ENCODE results near the gene NDUFS7. TPM values are rescaled to one million over a fixed set of nuclear protein-coding genes. Genes with fewer than 3 reads are reported as not detected.
A peak's percentile ranks its signal among the peaks of the same experiment; 100 is the strongest.

Gene NDUFS7
- total RNA-seq, 1 experiment from 2014 or later, result 123 TPM

- in situ Hi-C loops (cut with HindIII; ENCODE audit: low sequenced_read_pairs), result no loop called here
These were observed 20.1 kb upstream of the NDUFS7 start for GRCh38 chr19:1363599-1363998.

GRCh38 chr19:1364070-1364704 lies 19.5 kb upstream of the NDUFS7 start:
- DNase-seq (ENCODE audit: low spot score), result no peak
- in situ Hi-C loops (cut with HindIII; ENCODE audit: low sequenced_read_pairs), result no loop called here

More at GRCh38 chr19:1363599-1363998, 20.1 kb upstream of the NDUFS7 start:
- no peak for DNase-seq (ENCODE audit: low spot score)

GRCh38 chr19:1365319-1366269 lies 18.1 kb upstream of the NDUFS7 start:
- in situ Hi-C loops (cut with HindIII; ENCODE audit: low sequenced_read_pairs), result no loop called here
- DNase-seq (ENCODE audit: low spot score), result no peak

DNA sequence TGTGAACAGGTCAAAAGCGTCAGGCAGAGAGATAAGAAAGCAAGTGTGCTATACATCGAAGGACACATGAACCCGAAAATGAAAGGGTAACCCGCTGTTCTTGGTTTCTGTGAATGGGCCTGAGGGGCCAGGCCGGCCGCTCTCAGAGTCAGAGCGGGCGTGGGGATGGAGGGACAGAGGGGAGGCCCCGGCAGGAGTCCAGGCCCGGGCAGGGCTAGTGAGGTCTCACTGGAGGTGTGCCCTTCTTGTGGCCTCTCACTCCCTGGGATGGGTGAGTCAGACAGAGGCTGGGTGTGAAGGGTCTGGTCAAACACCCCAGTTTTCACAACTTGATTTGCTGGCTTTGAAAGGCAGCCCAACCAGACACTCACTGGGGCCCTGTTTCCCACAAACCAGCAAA lies 17.4 kb upstream of the NDUFS7 start:
- DNase-seq (ENCODE audit: low spot score), result no peak
- in situ Hi-C loops (cut with HindIII; ENCODE audit: low sequenced_read_pairs), result no loop called here

- in situ Hi-C loops (cut with HindIII; ENCODE audit: low sequenced_read_pairs), result no loop called here
- no peak for DNase-seq (ENCODE audit: low spot score)
These were observed 16.5 kb upstream of the NDUFS7 start for GRCh38 chr19:1366899-1367870.

- no peak for DNase-seq (ENCODE audit: low spot score)
- in situ Hi-C loops (cut with HindIII; ENCODE audit: low sequenced_read_pairs), result no loop called here
These were observed 14.4 kb upstream of the NDUFS7 start for GRCh38 chr19:1369214-1369805.

DNA sequence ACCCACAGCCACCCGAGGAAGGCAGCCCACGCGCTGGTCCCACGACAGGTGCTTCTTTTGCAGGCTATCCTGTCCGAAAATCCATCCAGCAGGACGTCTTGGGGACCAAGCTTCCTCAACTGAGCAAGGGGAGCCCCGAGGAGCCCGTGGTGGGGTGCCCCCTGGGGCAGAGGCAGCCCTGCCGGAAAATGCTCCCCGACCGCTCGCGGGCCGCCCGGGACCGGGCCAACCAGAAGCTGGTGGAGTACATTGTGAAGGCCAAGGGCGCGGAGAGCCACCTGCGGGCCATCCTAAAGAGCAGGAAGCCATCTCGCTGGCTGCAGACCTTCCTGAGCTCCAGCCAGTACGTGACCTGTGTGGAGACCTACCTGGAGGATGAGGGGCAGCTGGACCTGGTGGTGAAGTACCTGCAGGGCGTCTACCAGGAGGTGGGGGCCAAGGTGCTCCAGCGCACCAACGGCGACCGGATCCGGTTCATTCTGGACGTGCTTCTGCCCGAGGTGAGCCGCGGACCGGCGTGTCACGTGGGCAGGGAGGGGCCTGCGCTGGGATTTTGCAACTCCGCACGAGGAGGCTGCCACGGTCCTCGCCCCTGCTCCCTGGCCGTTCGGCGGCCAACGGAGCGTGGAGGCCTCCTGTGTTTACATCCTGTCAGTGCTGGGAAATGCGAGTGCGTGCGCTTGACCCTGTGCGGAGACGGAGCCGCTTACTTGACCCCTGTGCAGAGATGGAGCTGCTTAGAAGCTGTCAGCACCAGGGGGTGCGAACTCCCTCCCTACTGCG lies 12.9 kb upstream of the NDUFS7 start:
- no peak for DNase-seq (ENCODE audit: low spot score)
- in situ Hi-C loops (cut with HindIII; ENCODE audit: low sequenced_read_pairs), result loop anchor here (10.0 kb wide), 1 partner anchor 86 kb away; the partner anchor contains the start of gene EFNA2

- in situ Hi-C loops (cut with HindIII; ENCODE audit: low sequenced_read_pairs), result loop anchor here (10.0 kb wide), 1 partner anchor 88 kb away; the partner anchor contains the start of gene EFNA2
- no peak for DNase-seq (ENCODE audit: low spot score)
These were observed 10.6 kb upstream of the NDUFS7 start for GRCh38 chr19:1373042-1373533.

- in situ Hi-C loops (cut with HindIII; ENCODE audit: low sequenced_read_pairs), result loop anchor here (10.0 kb wide), 1 partner anchor 89 kb away; the partner anchor contains the start of gene EFNA2
- peak; percentile 59 for DNase-seq (ENCODE audit: low spot score)
These were observed 10.0 kb upstream of the NDUFS7 start for GRCh38 chr19:1373534-1374249.

DNA sequence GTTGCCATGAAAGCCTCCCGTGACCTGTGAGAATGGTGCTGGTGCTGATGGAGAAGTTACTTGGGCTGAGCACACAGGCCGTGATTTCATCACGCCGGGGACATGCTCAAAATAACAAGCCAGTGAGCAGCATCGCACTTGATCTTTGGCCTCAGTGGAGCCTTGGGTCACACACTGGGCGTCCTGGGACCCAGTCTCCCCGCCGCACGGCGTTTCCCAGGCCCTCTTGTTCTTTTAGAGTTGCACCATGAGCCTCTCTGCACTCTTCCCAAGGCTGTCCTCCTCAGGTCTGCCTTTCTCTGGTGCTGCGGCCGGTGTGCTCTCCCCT lies 9.5 kb upstream of the NDUFS7 start:
- DNase-seq (ENCODE audit: low spot score), result no peak
- in situ Hi-C loops (cut with HindIII; ENCODE audit: low sequenced_read_pairs), result loop anchor here (10.0 kb wide), 1 partner anchor 89 kb away; the partner anchor contains the start of gene EFNA2

DNA sequence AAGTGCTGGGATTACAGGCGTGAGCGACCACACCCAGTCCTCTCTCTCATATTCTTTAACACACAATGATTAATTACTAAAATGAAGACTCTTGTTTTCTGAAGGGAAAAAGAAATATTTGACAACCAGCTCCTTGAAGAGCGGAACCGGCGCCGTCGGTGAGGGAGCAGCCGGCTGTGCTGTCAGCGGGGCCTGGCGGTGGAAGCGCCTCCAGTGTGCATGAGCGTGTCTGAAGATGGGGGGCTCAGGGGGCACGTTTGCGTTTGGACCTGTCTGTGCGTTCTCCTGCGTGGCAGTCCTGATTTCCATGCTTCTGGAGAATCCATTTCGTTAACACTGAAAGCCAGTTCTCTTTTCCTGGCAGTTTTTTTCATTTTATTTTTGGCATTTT lies 7.3 kb upstream of the NDUFS7 start:
- no peak for DNase-seq (ENCODE audit: low spot score)
- in situ Hi-C loops (cut with HindIII; ENCODE audit: low sequenced_read_pairs), result loop anchor here (10.0 kb wide), 1 partner anchor 92 kb away; the partner anchor contains the start of gene EFNA2

- DNase-seq (ENCODE audit: low spot score), result no peak
These were observed 6.3 kb upstream of the NDUFS7 start for GRCh38 chr19:1377176-1377964.

DNA sequence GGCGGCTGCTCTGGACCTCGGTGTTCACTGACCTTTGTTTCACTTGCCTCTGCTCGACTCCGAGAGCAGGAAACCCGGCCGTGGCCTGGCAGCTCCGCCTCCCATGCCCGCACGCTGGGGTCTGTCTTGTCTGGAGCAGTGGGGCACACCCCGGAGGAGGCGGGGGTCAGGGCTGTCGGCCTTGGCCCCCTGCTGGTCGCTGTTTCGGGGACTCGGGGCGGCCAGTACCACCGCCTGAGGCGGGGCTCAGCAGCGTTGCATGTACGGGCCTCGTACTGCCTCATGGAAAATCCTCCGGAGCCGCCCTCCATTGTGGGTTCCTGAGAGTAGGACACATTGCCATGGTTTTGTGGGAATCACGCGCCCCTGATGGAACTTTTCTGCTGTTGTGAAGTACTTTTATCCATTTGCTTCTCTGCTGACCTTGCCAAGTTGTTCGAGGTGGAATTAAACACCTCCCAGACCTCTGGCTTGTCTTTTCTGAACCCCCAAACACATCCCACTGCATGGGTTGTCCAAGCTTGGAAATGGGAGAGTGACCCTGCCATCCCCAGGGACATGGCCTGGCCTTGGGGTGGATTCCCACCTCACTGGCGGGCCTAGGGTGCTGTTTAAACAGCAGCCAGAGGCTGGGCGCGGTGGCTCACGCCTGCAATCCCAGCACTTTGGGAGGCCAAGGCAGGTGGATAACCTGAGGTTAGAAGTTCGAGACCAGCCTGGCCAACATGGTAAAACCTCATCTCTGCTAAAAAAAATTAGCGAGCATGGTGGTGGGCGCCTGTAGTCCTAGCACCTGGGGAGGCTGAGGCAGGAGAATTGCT lies 5.5 kb upstream of the NDUFS7 start:
- no peak for DNase-seq (ENCODE audit: low spot score)
- in situ Hi-C loops (cut with HindIII; ENCODE audit: low sequenced_read_pairs), result loop anchor here (10.0 kb wide), 1 partner anchor 93 kb away; the partner anchor contains the start of gene EFNA2

More at GRCh38 chr19:1377176-1377964, 6.3 kb upstream of the NDUFS7 start:
- in situ Hi-C loops (cut with HindIII; ENCODE audit: low sequenced_read_pairs), result loop anchor here (10.0 kb wide), 1 partner anchor 93 kb away; the partner anchor contains the start of gene EFNA2

GRCh38 chr19:1379126-1379905 lies 4.4 kb upstream of the NDUFS7 start:
- in situ Hi-C loops (cut with HindIII; ENCODE audit: low sequenced_read_pairs), result loop anchor here (10.0 kb wide), 1 partner anchor 95 kb away; the partner anchor contains the start of gene EFNA2
- DNase-seq (ENCODE audit: low spot score), result no peak

Measured in G401 (cell line).